ENCODE measurements around the gene CLEC2D.

GRCh38 chr12:9725213-9725870 lies 55.8 kb downstream of the CLEC2D start:
- TF ChIP-seq CTCF (IDR thresholded peaks at IDR 0.05; ENCODE audit: low read length) (no peak), EZH2 (IDR thresholded peaks at IDR 0.05; ENCODE audit: borderline replicate concordance, low read length) (no peak)
